ENCODE data around the gene LCN15.

Gene LCN15

DNA sequence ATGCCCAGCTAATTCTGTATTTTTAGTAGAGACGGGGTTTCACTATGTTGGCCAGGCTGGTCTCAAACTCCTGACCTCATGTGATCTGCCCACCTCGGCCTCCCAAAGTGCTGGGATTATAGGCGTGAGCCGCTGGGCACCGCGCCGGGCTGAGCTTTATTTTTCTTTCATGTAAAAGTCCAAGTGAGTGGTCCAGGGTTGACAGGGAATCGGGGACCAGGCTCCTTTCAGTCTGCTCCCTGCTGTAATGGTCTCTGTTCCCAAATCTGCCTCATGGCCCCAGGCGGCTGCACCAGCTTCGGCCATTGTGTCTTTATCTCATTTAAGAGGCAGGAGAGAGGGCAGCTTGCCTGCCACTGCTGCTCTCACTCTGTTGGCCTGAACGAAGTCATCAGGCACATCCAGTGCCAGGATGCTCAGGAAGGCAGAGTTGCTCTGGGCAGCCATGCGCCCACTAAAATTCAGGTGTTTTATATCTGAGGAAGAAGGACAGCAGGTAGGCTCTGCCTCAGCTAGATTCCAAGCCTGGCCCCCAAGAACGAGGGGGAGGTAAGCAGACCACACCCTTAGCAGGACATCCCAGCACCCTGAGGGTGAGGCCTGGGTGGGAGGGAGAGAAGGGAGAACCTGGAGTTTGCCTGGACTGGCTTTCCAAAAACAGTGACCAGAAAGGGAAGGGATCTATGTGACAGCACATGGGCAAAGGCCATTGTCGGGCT lies 30.1 kb upstream of the LCN15 start:
- TF ChIP-seq CTCF (IDR thresholded peaks at IDR 0.05; ENCODE audit: low read depth, low read length), result no peak
- Histone ChIP-seq H3K27me3 (no peaks in the 10 kb centered on the region; the same call in 1 of the 2 replicates), H3K4me3 (ENCODE audit: low read depth, low read length) (no peak overlapping the region), H3K36me3 (no peaks in the 10 kb centered on the region), H3K9me3 (no peaks in the 10 kb centered on the region), H3K4me1 (peaks cover 38% of the 10 kb centered on the region)
- DNase-seq, result no peak

DNA sequence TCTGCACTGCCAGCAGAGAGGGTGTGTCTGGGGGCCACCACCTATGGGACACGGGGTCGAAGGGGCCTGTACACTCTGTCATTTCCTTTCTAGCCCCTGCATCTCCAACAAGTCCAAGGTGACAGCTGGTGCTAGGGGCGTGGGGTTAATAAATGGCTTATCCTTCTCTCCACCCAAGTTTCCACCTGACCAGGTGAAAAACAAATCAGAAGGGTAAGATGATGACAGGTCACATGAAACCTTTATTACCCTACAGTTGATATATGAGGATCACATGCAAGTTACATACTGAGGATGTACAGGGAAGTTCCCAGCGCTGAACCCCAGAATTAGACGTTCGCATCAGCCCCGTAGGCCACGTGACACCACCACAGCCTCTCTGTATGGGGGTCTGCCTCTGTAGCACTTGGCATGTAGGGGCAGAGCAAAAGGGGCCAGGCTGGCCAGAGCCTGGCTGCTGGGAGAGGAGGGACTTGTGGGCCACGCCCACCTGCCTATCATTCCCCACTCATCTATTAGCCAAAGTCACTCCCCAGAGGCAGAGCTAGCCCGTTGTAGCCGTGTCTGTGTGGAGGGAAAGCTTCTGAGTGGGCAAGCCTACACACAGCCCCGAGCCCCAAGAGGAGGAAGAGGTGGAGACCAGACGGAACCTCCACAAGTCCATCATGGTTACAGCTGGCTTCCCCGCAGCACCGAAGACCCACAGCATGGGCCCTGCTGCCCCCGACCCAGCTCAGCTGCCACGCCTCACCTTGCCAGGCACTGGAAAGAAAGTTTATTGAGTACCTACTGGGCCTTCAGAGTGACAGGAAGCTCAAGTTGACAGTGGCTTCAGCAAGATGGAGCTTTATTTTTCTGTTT lies 29.0 kb upstream of the LCN15 start:
- Histone ChIP-seq H3K4me1 (peaks cover 43% of the 10 kb centered on the region), H3K27me3 (no peaks in the 10 kb centered on the region; the same call in 1 of the 2 replicates), H3K36me3 (no peaks in the 10 kb centered on the region), H3K9me3 (no peaks in the 10 kb centered on the region), H3K4me3 (ENCODE audit: low read depth, low read length) (no peak overlapping the region)
- no peak for TF ChIP-seq CTCF (IDR thresholded peaks at IDR 0.05; ENCODE audit: low read depth, low read length)
- DNase-seq, result peak; percentile 74

DNA sequence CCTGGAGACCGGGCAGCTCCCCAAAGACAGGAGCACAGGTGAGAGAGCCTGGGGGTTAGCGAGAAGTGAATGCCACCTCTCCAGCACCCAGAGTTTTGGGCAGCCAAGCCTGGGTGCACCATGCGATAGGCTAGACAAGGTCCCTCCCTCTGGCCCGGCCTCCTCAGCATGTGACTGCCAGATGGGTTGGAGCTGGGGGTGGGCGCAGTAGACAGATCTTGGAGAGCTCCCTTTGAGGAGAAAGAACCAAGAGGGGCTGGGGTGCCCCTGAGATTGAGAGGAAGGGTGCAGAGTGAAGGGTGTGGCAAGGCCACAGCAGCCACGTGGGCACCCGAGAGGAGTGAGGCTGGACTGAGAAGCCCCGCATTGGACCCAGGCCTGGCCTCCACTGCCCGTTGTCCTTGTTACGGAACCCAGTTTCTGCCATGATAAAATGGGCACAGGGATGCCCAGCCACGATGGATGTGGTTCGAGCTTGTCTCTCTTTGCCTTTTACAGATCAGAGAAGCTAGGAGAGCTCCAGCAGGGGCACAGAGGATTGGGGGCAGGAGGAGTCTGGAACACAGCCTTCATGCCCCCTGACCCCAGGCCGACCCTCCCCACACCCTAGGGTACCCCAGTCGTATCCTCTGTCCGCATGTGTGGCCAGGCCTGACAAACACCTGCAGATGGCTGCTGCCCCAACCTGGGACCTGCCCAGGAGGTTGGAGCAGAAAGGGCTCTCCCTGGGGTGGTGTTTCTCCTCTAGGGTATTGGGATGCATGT lies 28.2 kb upstream of the LCN15 start:
- TF ChIP-seq CTCF (IDR thresholded peaks at IDR 0.05; ENCODE audit: low read depth, low read length), result no peak
- H3K27me3 ChIP-seq, result no peaks in the 10 kb centered on the region; the same call in 1 of the 2 replicates
- H3K4me3 ChIP-seq (ENCODE audit: low read depth, low read length), result no peak overlapping the region
- H3K4me1 ChIP-seq, result peaks cover 41% of the 10 kb centered on the region
- H3K36me3 ChIP-seq, result no peaks in the 10 kb centered on the region
- H3K9me3 ChIP-seq, result no peaks in the 10 kb centered on the region
- no peak for DNase-seq

DNA sequence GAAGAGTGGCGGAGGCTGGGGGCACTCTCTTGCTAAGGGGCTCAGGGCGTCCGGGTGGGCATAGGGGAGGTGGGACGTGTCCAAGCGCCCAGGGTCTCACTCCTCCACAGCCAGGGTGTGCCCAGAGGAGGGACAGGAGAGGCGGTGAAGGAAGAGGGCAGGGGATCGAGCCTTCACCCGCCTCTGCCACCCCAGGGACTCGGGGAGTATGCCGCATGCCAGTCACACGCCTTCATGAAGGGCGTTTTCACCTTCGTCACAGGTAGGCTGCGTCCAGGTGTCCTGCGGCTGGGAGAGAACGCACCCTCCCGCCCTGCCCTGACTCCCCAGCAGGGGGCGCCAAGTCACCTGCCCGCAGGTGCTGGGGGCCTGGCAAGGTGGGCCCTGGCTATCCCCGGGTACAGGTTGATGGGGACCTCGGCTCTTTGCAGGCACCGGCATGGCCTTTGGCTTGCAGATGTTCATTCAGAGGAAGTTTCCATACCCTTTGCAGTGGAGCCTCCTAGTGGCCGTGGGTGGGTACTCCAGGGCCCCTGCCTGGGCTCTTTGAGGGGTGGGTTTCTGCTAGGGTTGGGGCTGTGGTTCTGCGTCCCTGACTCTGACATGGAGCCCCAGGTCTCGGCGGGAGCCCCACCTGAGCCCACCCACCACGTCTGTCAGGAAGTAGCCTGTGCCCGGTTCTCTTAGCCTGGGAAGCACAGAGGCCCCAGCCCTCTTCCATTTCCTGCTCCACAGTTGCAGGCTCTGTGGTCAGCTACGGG lies 27.4 kb upstream of the LCN15 start:
- peak overlapping the region; percentile 78 for H3K4me3 ChIP-seq (ENCODE audit: low read depth, low read length)
- H3K9me3 ChIP-seq, result no peaks in the 10 kb centered on the region
- no peaks in the 10 kb centered on the region; the same call in 1 of the 2 replicates for H3K27me3 ChIP-seq
- no peaks in the 10 kb centered on the region for H3K36me3 ChIP-seq
- H3K4me1 ChIP-seq, result peaks cover 37% of the 10 kb centered on the region
- DNase-seq, result peak; percentile 62
- peak; percentile 94 for TF ChIP-seq CTCF (IDR thresholded peaks at IDR 0.05; ENCODE audit: low read depth, low read length)

DNA sequence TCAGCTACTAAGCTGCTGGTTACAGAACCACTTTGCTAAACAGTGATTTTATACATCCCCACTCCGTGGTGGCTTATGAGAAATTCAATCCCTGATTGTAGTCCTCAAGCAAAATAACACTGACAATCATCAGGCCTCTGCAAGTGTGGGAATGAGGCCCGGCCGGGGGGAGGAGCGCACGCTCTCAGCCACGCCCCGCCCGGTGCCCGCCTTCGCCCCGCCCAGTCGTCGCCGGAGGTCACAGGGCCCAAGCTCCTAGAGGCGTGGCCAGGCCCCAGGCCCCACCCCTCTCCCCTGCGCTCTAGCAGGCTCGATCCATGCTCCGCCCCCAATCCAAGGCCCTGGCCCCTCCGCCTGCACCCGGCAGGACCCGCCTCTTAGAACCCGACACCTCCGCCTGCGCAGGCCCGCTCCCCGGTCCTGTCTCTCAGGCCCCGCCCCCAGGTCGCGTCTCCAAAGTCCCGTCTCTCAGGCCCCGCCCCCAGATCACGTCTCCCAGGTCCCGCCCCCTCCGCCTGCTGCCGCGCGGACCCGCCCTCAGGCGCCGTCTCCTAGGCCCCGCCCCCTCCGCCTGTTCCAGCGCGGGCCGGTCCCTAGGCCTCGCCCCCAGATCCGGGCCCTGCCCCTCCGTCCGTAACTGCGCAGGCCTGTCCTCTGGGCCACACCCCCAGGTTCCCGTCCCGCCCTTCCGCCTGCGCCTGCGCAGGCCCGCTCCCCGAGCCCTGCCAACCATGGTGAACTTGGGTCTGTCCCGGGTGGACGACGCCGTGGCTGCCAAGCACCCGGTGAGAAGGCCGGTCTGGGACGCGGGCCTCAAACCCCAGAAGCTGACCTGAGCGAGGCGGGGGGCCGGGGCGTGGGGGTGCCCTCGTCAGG lies 26.6 kb upstream of the LCN15 start, which contains the start of gene TMEM141:
Gene TMEM141 (plus strand): TSS at position 705 of the 876 bp plus-strand sequence. CDS start 27 bp downstream, at position 732.
- DNase-seq, result peak; percentile 100
- no peak for TF ChIP-seq CTCF (IDR thresholded peaks at IDR 0.05; ENCODE audit: low read depth, low read length)
- Histone ChIP-seq H3K9me3 (no peaks in the 10 kb centered on the region), H3K36me3 (no peaks in the 10 kb centered on the region), H3K4me1 (peaks cover 29% of the 10 kb centered on the region), H3K4me3 (ENCODE audit: low read depth, low read length) (peak within 1 kb of the TSS; percentile 78), H3K27me3 (no peaks in the 10 kb centered on the region)

Data from BE2C (cell line).